Loucy (cell line): Measurements from ENCODE around the gene RBM14.

Experiments
- H2AFZ ChIP-seq: fragments of 200-600 bp; sonication (generic); 2 replicates; pipeline ENCODE4 v1.6.0; 2016; ENCODE audit warnings: antibody characterized with exemption, mild to moderate bottlenecking, low read length, moderate library complexity
- H3F3A ChIP-seq: fragments of 200-600 bp; 2 replicates; pipeline ENCODE4 v1.6.0; 2016; ENCODE audit warnings: antibody characterized with exemption, low read depth, mild to moderate bottlenecking
- H3K27me3 ChIP-seq: fragments of 200-600 bp; sonication (generic); 2 replicates; pipeline ENCODE4 v1.6.1; 2014; ENCODE audit warnings: low read length, mild to moderate bottlenecking; ENCODE audit not compliant: insufficient read depth, poor library complexity, severe bottlenecking
- H3K36me3 ChIP-seq: fragments of 200-600 bp; sonication (generic); 2 replicates; pipeline ENCODE4 v1.6.1; 2016; ENCODE audit warnings: low read length; ENCODE audit not compliant: insufficient read depth
- H3K4me1 ChIP-seq: fragments of 200-600 bp; sonication (generic); 2 replicates; pipeline ENCODE4 v1.5.1; 2014; ENCODE audit warnings: low read length, mild to moderate bottlenecking; ENCODE audit not compliant: insufficient read depth, poor library complexity, severe bottlenecking
- H3K4me2 ChIP-seq: fragments of 200-600 bp; sonication (generic); 2 replicates; pipeline ENCODE4 v1.6.0; 2014; ENCODE audit warnings: antibody characterized with exemption, low read length, low read depth, mild to moderate bottlenecking; ENCODE audit not compliant: poor library complexity, severe bottlenecking
- H3K4me3 ChIP-seq: fragments of 200-600 bp; sonication (generic); 2 replicates; pipeline ENCODE4 v1.5.1; 2014; ENCODE audit warnings: low read length, mild to moderate bottlenecking, mixed read lengths; ENCODE audit not compliant: poor library complexity, severe bottlenecking
- H3K79me2 ChIP-seq: fragments of 200-600 bp; sonication (generic); 2 replicates; pipeline ENCODE4 v1.6.1; 2014; ENCODE audit warnings: low read length; ENCODE audit not compliant: insufficient read depth
- H3K9ac ChIP-seq: fragments of 200-600 bp; sonication (generic); 2 replicates; pipeline ENCODE4 v1.6.0; 2014; ENCODE audit warnings: mild to moderate bottlenecking, low read depth, low read length, moderate library complexity; ENCODE audit not compliant: poor library complexity, severe bottlenecking
- H3K9me2 ChIP-seq: fragments of 200-600 bp; sonication (generic); replicated peaks from 2 replicates; pipeline ENCODE4 v1.6.1; 2016; ENCODE audit warnings: low read depth, low read length, mixed read lengths
- H3K9me3 ChIP-seq: fragments of 200-600 bp; sonication (generic); 2 replicates; pipeline ENCODE4 v1.6.1; 2014; ENCODE audit warnings: mild to moderate bottlenecking, antibody characterized with exemption, low read length, low read depth; ENCODE audit not compliant: insufficient read depth
- H4K20me1 ChIP-seq: fragments of 200-600 bp; sonication (generic); 2 replicates; pipeline ENCODE4 v1.6.0; 2014; ENCODE audit warnings: antibody characterized with exemption, low read length, mild to moderate bottlenecking; ENCODE audit not compliant: insufficient read depth, poor library complexity, severe bottlenecking
- CTCF ChIP-seq: fragments of 200-600 bp; sonication (generic); conservative IDR thresholded peaks from 2 replicates; pipeline ENCODE4 v1.5.1; 2014; ENCODE audit warnings: mild to moderate bottlenecking, antibody characterized with exemption, low read length
- EZH2phosphoT487 ChIP-seq: fragments of 200-600 bp; IDR thresholded peaks from 2 replicates; pipeline ENCODE4 v1.6.1; 2018; ENCODE audit warnings: antibody characterized with exemption, mild to moderate bottlenecking, moderate library complexity, borderline replicate concordance

Gene RBM14

GRCh38 chr11:66670816-66671215 is 54.4 kb downstream of the RBM14 start:
- TF ChIP-seq EZH2phosphoT487, result no peak
- TF ChIP-seq CTCF, result no peak
- H3K9ac ChIP-seq, result no peak overlapping the region
- H3F3A ChIP-seq, result no peaks in the 10 kb centered on the region
- H3K79me2 ChIP-seq, result peaks cover 83% of the 10 kb centered on the region
- H3K4me1 ChIP-seq, result peaks cover 30% of the 10 kb centered on the region
- H4K20me1 ChIP-seq, result peaks cover 39% of the 10 kb centered on the region
- peaks cover 33% of the 10 kb centered on the region for H3K36me3 ChIP-seq
- peak overlapping the region; percentile 2 for H3K4me2 ChIP-seq
- no peaks in the 10 kb centered on the region for H3K27me3 ChIP-seq
- H2AFZ ChIP-seq, result no peak overlapping the region
- no peak overlapping the region for H3K4me3 ChIP-seq
- no peaks in the 10 kb centered on the region for H3K9me3 ChIP-seq
- no peaks in the 10 kb centered on the region for H3K9me2 ChIP-seq

- peak overlapping the region; percentile 77 for H3K4me3 ChIP-seq
These were observed 58.7 kb downstream of the RBM14 start for GRCh38 chr11:66674964-66675602.

GRCh38 chr11:66676282-66676919 is 60.0 kb downstream of the RBM14 start:
- Histone ChIP-seq H3K9me3 (no peaks in the 10 kb centered on the region), H3K4me2 (peak overlapping the region; percentile 78), H2AFZ (no peak overlapping the region), H3K4me1 (peaks cover 38% of the 10 kb centered on the region), H3F3A (peaks cover 4% of the 10 kb centered on the region), H3K27me3 (no peaks in the 10 kb centered on the region), H3K79me2 (peaks cover 51% of the 10 kb centered on the region), H3K36me3 (no peaks in the 10 kb centered on the region), H3K9me2 (no peaks in the 10 kb centered on the region), H3K9ac (peak overlapping the region; percentile 74), H3K4me3 (peak overlapping the region; percentile 77), H4K20me1 (peaks cover 24% of the 10 kb centered on the region)
- TF ChIP-seq EZH2phosphoT487 (no peak), CTCF (no peak)

More at GRCh38 chr11:66674964-66675602, 58.7 kb downstream of the RBM14 start:
- Histone ChIP-seq H3F3A (peaks cover 4% of the 10 kb centered on the region), H3K9ac (peak overlapping the region; percentile 74), H4K20me1 (peaks cover 29% of the 10 kb centered on the region), H3K36me3 (no peaks in the 10 kb centered on the region), H3K4me1 (peaks cover 42% of the 10 kb centered on the region), H3K9me2 (no peaks in the 10 kb centered on the region), H3K27me3 (no peaks in the 10 kb centered on the region), H2AFZ (no peak overlapping the region), H3K4me2 (peak overlapping the region; percentile 78), H3K9me3 (no peaks in the 10 kb centered on the region), H3K79me2 (peaks cover 64% of the 10 kb centered on the region)
- no peak for TF ChIP-seq EZH2phosphoT487
- no peak for TF ChIP-seq CTCF
